GM19238 (cell line): ENCODE data around the gene HTRA2.

Experiments
- DNase-seq: peaks from one replicate; pipeline ENCODE4 v3.0.0; 2011; ENCODE audit warnings: low spot score; ENCODE audit not compliant: insufficient read length

Gene HTRA2

DNA sequence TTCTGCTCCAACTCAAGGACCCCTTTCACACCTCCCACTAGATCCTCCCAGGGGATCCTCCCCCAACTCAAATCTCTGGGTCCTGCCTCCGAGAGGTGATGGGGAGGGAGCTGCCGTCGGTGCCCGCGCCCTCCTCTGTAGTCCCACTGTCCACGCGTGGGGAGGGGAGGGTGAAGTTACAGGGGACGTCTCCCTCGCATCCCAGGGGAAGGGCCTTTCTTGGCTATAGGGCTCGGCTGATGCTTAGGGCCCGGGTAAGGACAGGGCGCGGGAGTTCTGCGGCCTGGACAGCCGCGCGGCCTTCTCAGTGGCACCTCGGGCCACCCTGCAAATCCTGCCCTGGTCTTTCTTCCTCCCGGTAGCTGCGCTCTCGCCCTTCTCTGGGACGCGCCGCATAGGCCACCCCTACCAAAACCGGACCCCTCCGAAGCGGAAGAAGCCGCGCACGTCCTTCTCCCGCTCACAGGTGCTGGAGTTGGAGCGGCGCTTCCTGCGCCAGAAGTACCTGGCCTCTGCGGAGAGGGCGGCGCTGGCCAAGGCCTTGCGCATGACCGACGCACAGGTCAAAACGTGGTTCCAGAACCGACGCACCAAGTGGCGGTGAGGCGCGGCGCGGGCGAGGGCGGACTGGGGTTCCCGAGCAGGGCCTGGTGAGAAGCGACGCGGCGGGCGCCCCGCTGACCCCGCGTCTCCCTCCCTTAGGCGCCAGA lies 14.3 kb upstream of the HTRA2 start:
- DNase-seq: no peak

- peak; percentile 91 for DNase-seq
Observed at GRCh38 chr2:74515981-74516633, 13.6 kb upstream of the HTRA2 start.

- no peak for DNase-seq
Observed at GRCh38 chr2:74516650-74517049, 13.1 kb upstream of the HTRA2 start.

GRCh38 chr2:74522516-74522915 lies 7.2 kb upstream of the HTRA2 start:
- no peak for DNase-seq

- no peak for DNase-seq
Observed at GRCh38 chr2:74524005-74524404, 5.7 kb upstream of the HTRA2 start.

DNA sequence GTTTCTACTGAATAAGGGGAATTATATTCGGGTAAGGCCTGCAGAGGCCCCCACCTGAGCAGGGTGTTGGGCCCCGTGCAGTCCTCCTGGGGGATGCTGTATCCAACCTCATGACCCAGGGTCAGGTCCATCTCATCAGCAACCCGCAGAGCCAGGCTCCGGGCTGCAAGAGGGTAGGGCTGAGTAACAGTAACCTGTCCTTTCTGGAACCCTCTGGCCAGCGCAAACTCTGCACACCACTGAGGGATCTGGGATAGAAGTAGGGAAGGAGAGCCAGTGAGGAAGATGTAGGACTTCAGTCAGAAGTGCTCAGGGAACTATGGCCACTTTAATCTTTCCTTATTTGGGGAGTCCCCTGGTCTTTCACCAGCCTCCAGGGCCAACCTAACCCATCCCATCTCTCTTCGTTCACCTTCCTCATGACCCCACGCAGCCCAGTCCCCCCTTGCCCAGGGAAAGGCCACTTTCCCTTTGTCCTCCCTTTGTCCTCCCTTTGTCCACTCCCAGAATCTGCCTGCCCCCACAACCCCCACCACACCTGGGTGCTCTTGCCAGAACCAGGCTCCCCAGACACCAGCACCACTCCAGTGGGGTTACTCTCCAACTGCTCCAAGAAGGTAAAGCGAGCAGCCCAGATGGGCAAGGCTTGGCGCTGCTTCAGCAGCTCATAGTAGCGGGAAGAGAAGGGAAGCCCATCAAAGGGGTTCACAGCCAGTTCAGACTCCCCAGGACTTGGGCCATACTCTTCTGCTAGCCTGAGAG lies 4.6 kb upstream of the HTRA2 start:
- DNase-seq: no peak

DNA sequence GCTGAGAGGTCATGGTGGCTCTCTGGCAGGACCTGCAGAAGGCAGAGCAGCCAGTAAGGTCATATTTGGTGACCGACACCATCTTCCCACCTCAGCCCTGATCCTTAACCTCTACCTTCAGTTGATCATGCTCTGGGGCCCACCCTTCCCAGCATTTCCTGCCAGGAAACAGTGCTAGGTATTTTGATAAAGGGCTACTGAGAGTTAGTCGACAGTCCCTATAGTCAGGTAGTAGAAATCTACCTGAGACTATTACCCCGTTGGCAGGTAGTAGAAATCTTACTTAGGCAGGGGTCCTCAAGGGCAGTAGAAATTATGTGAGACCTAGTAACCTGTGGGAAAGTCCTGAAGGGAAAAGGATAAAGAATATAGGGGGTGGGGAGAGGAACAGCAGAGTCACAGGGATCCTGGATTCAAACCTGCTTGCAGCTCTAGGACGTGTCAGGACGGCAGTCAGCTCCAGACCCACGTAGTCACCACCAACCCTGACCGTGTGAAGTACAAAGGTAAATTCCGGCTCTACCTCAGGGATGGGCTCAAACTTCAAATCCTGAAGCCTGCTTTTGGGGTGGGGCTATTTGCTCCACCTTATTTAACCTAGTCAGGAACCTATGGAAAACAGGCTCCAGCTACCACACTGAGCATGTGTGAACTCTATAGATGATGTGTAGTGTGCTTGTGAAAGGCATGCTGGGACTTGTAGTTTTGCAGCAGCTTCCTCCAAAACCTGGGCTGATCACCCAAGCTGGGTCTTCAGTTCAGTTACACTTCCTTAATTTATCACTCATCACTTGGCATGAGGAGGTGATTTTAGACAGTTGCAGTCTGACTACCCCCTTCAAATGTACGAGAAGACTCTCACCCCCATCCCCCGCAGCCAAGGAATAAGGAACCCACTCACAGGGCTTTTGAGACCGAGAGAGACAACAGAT lies 3.8 kb upstream of the HTRA2 start, which contains the start of gene DQX1:
Gene DQX1 (minus strand): TSS at position 515 of the 932 bp plus-strand sequence. CDS start 502 bp downstream, at position 13.
- peak; percentile 55 for DNase-seq

DNA sequence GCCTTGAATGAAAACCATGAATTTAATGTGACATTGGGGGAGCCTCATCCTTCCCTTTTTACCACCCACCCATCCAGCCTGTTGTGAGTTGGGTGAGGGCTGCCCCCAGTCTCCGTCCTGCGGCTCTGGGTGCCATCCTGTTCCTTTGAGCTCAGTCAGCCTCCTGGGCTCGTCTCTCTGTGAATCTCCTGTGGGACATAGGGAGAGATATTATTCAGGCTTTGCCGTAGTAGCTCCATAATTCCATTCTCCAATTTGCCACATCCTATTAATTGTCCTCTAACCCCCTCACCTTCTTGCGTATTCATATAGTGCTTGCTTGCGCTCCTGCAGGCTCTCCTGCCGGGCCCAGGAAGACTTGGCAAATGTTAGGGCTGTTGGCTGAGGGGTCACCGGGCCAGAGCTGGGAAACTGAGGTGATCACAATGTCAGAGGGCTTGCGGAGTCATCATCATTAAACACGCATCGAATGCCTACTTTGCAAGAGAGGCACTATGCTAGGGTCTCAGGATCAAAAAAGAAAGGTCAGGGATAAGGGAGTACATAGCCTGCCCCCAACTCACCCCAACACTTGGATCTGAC lies 3.0 kb upstream of the HTRA2 start:
- DNase-seq: no peak

DNA sequence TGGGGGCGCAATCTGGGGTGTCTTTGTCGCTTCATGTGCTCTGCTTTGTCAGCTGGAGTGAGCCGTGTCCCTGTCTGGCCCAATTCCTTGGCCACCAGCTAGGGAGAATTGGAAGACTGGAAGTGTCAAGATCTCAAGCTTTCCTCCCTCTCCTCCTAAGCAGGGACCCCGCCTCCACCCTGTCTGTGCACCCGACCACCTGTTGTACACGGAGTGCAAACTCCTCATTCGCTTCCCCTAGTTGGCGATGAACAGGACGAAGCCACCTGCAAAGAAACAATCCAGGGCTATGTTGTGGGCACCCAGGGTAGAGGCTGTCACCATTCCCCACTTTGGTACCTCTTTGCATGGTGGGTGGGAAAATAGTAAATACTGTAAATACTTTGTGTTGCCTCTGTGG lies 2.0 kb upstream of the HTRA2 start:
- no peak for DNase-seq

DNA sequence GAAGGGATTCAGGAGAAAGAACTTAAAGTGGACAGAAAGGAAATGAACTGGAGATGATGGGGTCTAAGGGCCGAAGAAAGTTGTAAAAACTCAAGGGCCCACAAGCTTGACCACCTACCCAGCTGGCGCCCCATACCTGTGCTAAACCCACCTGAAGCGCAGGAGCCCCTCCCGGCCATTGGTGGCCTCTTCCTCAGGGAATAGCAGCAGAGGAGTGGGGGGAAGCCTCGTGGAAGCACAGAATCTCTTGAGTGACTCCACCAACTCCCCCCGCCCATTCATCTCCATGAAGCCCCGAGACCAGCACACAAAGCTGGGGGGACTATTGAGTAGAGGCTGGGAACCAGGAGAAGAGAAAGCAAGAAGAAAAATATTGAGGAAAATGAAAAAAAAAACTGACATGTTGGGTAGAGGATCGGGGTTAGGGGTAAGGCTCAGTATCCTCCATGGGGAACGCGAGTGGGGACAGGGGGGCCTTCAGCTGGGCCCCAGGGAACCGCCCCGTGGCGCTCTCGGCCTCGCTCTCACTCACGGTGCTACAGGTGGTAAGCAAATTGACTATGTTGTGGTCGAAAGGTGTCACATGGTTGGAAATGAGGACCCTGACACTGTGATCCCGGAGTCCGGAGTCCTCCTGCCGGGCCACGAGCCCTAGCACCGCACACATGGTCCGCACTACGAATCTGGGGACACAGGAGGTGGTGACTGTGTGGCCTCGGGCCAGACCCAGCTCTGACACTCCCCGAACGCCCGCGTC lies 955 bp upstream of the HTRA2 start:
- DNase-seq: no peak

- peak; percentile 72 for DNase-seq
Observed at GRCh38 chr2:74530239-74531187, 780 bp downstream of the HTRA2 start.

- no peak for DNase-seq
Observed at GRCh38 chr2:74531666-74532065, 1.9 kb downstream of the HTRA2 start.

DNA sequence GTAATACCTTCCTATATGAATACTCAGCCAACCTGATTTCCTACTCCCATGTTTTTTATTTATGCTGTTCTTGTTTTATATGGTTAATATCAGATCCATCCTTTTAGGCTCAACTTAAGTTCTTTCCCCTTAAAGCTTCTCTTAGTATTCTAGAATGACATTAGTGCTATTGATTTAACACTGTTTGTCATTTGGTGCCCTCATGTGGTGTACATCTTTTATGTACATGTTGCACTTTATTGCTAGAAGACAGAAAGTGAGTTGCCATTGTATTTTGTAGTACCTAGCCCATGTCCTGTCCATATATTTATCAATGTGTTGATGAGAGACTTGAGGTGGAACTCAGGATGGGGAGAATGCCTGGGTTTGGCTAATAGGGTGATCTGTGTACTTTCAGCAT lies 2.5 kb downstream of the HTRA2 start:
- DNase-seq: no peak

- DNase-seq: no peak
Observed at GRCh38 chr2:74533464-74533863, 3.7 kb downstream of the HTRA2 start.

DNA sequence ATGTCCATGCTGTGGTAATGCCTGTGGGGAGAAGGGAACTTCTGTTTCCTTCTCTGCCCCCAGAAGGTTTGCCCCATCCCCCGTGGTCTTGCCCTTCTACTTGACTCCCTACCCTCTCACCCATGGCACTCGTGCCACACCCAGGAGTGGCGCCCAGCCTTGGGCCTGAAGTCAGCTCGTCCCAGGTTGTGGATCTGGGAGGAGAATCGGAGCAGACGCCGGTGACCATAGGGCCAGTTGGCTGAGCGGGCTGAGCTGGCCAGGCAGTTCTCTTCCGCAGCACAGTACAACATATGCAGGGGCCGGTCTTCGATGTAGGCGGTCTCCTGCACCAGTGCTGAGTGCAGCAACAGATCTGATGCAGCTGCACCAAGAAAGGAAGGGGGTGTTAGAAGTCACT lies 4.7 kb downstream of the HTRA2 start:
- DNase-seq: no peak

DNA sequence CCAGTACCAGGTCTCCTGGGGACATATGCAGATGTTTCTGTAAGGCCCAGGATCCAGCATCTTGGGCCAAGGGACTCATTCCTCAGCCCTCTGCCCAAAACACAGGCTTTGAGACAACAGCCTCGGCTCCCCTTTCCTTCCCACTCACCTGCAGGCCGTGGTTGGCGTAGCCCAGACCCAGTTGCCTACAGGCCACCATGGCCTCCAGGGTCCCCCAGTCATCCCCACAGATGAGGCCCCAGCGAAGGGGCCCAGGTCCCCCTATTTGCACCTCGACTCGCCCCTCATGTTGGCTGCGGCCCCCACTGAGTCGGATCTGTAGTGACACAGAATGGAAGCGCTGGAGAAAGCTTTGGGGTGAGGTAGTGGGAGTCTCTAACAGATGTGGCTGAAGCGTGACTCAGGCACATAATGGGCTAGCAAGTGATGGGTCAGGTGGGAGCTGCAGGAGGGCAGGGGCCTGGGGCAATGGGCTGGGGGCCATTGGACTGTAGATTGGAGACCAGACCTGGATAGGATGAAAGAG lies 5.8 kb downstream of the HTRA2 start:
- no peak for DNase-seq

- DNase-seq: no peak
Observed at GRCh38 chr2:74536166-74536950, 6.6 kb downstream of the HTRA2 start.

- no peak for DNase-seq
Observed at GRCh38 chr2:74537140-74537539, 7.4 kb downstream of the HTRA2 start.
